Measurements from ENCODE around the gene SCGB1D1. TPM values are rescaled to one million over a fixed set of nuclear protein-coding genes. Genes with fewer than 3 reads are reported as not detected.
"Not testable (repeated sequence)": the region's sequence is repeated elsewhere in the genome, so short reads cannot be mapped to it uniquely, and the experiment has no call there.

SCGB1D1 gene
- total RNA-seq, 1 experiment from 2014 or later = not detected

GRCh38 chr11:62195945-62196344, 5.9 kb downstream of the SCGB1D1 start:
- H3K9ac ChIP-seq (ENCODE audit: low read length) = no peak overlapping the region
- BruUV-seq (replicated peaks) = no TSS peak
- TF ChIP-seq YY1 (IDR thresholded peaks at IDR 0.05; ENCODE audit: extremely low read depth, insufficient replicate concordance, low read depth, low read length) = no peak
- intact Hi-C loops (cut with micrococcal nuclease) = no loop called here
- H2AFZ ChIP-seq (ENCODE audit: low read depth, low read length, poor library complexity, severe bottlenecking) = no peak overlapping the region
- ATAC-seq (no peak), DNase-seq (ENCODE audit: low read depth, low spot score) (no peak)
- H3K9me2 ChIP-seq (ENCODE audit: insufficient read depth) = no peaks in the 10 kb centered on the region
- H3K9me3 ChIP-seq (ENCODE audit: control insufficient read depth in 1 of 2, insufficient read depth in 1 of 2, low read depth in 1 of 2, low read length in 2 of 2) = no peaks in the 10 kb centered on the region
- ChIA-PET POLR2A (no interaction called here), CTCF (no interaction called here), RAD21 (ENCODE audit: low non-redundant PET in 1 of 2, low total read pairs in 2 of 2, uncharacterized antibody in 2 of 2, unreplicated experiment in 2 of 2) (no interaction called here)
- H3K36me3 ChIP-seq (ENCODE audit: control insufficient read depth in 1 of 2, insufficient read depth in 2 of 2, low read length in 2 of 2) = no peaks in the 10 kb centered on the region
- no peaks in the 10 kb centered on the region for H3K79me2 ChIP-seq (ENCODE audit: insufficient read depth, low read length)
- H3K4me2 ChIP-seq (ENCODE audit: low read length) = no peak overlapping the region
- H3K4me3 ChIP-seq (replicated peaks in 1 of 2; ENCODE audit: low read depth in 1 of 2, low read length in 2 of 2) = no peak overlapping the region
- H3K4me1 ChIP-seq (ENCODE audit: control insufficient read depth in 1 of 2, insufficient read depth in 2 of 2, low read length in 2 of 2) = no peaks in the 10 kb centered on the region
- no peaks in the 10 kb centered on the region for H4K20me1 ChIP-seq (ENCODE audit: insufficient read depth)
- peaks cover 36% of the 10 kb centered on the region for H3K27me3 ChIP-seq (ENCODE audit: insufficient read depth, low read length)
- H3K27ac ChIP-seq (ENCODE audit: low read depth, low read length) = no peak overlapping the region

- H3K27me3 ChIP-seq (ENCODE audit: insufficient read depth, low read length) = peaks cover 26% of the 10 kb centered on the region; the same call in 1 of the 2 replicates
- H3K4me3 ChIP-seq (replicated peaks in 1 of 2; ENCODE audit: low read depth in 1 of 2, low read length in 2 of 2); H3K9ac ChIP-seq (ENCODE audit: low read length); H2AFZ ChIP-seq (ENCODE audit: low read depth, low read length, poor library complexity, severe bottlenecking); DNase-seq (ENCODE audit: low read depth, low spot score); H3K4me2 ChIP-seq (ENCODE audit: low read length); H3K9me3 ChIP-seq (ENCODE audit: control insufficient read depth in 1 of 2, insufficient read depth in 1 of 2, low read depth in 1 of 2, low read length in 2 of 2); POLR2A ChIA-PET; H3K4me1 ChIP-seq (ENCODE audit: control insufficient read depth in 1 of 2, insufficient read depth in 2 of 2, low read length in 2 of 2); H3K27ac ChIP-seq (ENCODE audit: low read depth, low read length); RAD21 ChIA-PET (ENCODE audit: low non-redundant PET in 1 of 2, low total read pairs in 2 of 2, uncharacterized antibody in 2 of 2, unreplicated experiment in 2 of 2); H4K20me1 ChIP-seq (ENCODE audit: insufficient read depth); CTCF ChIA-PET; intact Hi-C loops (cut with micrococcal nuclease); H3K9me2 ChIP-seq (ENCODE audit: insufficient read depth); H3K36me3 ChIP-seq (ENCODE audit: control insufficient read depth in 1 of 2, insufficient read depth in 2 of 2, low read length in 2 of 2); ATAC-seq; BruUV-seq (replicated peaks); H3K79me2 ChIP-seq (ENCODE audit: insufficient read depth, low read length): not testable (repeated sequence)
Measured at GRCh38 chr11:62197400-62197799, 7.4 kb downstream of the SCGB1D1 start.

DNA sequence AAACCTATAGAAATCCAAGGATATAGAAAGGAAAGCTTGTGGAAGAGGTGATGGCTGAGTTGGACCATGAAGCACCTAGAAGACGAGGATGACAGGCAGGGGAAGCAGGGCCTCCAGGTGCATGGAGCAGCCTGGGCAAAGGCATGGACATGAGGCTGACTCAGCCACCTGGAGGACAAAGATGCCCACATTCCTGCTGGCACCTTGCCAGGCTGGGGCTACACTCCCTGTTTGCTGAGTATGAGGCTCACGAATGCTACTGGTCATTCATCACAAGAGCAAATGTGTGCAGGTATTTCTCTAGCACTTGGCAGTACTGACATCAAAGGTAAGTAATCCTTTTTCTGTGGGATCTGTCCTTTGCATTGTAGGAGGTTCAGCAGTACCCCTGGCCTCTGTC, 11.4 kb downstream of the SCGB1D1 start:
- H3K9me3 ChIP-seq (ENCODE audit: control insufficient read depth in 1 of 2, insufficient read depth in 1 of 2, low read depth in 1 of 2, low read length in 2 of 2) = no peaks in the 10 kb centered on the region
- no TSS peak for BruUV-seq (replicated peaks)
- no peak overlapping the region for H3K27ac ChIP-seq (ENCODE audit: low read depth, low read length)
- intact Hi-C loops (cut with micrococcal nuclease) = no loop called here
- no peaks in the 10 kb centered on the region for H3K9me2 ChIP-seq (ENCODE audit: insufficient read depth)
- H2AFZ ChIP-seq (ENCODE audit: low read depth, low read length, poor library complexity, severe bottlenecking) = no peak overlapping the region
- H3K27me3 ChIP-seq (ENCODE audit: insufficient read depth, low read length) = peaks cover 4% of the 10 kb centered on the region; the same call in 1 of the 2 replicates
- ChIA-PET CTCF (no interaction called here), RAD21 (ENCODE audit: low non-redundant PET in 1 of 2, low total read pairs in 2 of 2, uncharacterized antibody in 2 of 2, unreplicated experiment in 2 of 2) (no interaction called here), POLR2A (no interaction called here)
- no peaks in the 10 kb centered on the region for H4K20me1 ChIP-seq (ENCODE audit: insufficient read depth)
- ATAC-seq (no peak), DNase-seq (ENCODE audit: low read depth, low spot score) (no peak)
- H3K79me2 ChIP-seq (ENCODE audit: insufficient read depth, low read length) = no peaks in the 10 kb centered on the region
- no peak overlapping the region for H3K4me2 ChIP-seq (ENCODE audit: low read length)
- no peaks in the 10 kb centered on the region for H3K36me3 ChIP-seq (ENCODE audit: control insufficient read depth in 1 of 2, insufficient read depth in 2 of 2, low read length in 2 of 2)
- H3K9ac ChIP-seq (ENCODE audit: low read length) = no peak overlapping the region
- H3K4me3 ChIP-seq (replicated peaks in 1 of 2; ENCODE audit: low read depth in 1 of 2, low read length in 2 of 2) = no peak overlapping the region
- no peaks in the 10 kb centered on the region for H3K4me1 ChIP-seq (ENCODE audit: control insufficient read depth in 1 of 2, insufficient read depth in 2 of 2, low read length in 2 of 2)
- no peak for TF ChIP-seq CTCF (IDR thresholded peaks at IDR 0.05 in 2 of 3, conservative IDR thresholded peaks at IDR 0.05 in 1 of 3; ENCODE audit: borderline replicate concordance in 1 of 3, insufficient read depth in 1 of 3, low read depth in 2 of 3, low read length in 2 of 3)
- TF ChIP-seq FOSL1 (IDR thresholded peaks at IDR 0.05; ENCODE audit: low read depth) = no peak
- no peak for TF ChIP-seq ELF1 (IDR thresholded peaks at IDR 0.05; ENCODE audit: borderline replicate concordance, low read depth)
- no peak for TF ChIP-seq RAD21 (IDR thresholded peaks at IDR 0.05; ENCODE audit: low read depth)
- no peak for TF ChIP-seq MAX (IDR thresholded peaks at IDR 0.05)
- TF ChIP-seq ZFX (IDR thresholded peaks at IDR 0.05) = no peak
- no peak for TF ChIP-seq EZH2phosphoT487 (IDR thresholded peaks at IDR 0.05; ENCODE audit: borderline replicate concordance)
- TF ChIP-seq CEBPB (IDR thresholded peaks at IDR 0.05; ENCODE audit: low read depth) = no peak
- TF ChIP-seq ZNF274 (IDR thresholded peaks at IDR 0.05; ENCODE audit: low read depth, low read length) = no peak
- TF ChIP-seq YY1 (IDR thresholded peaks at IDR 0.05; ENCODE audit: extremely low read depth, insufficient replicate concordance, low read depth, low read length) = no peak
- TF ChIP-seq POLR2AphosphoS5 (IDR thresholded peaks at IDR 0.05; ENCODE audit: low read depth, low read length) = no peak
